D721Med (cell line): ENCODE results near the gene ADCY9.

Experiments used
- DNase-seq: peaks from one replicate; pipeline ENCODE4 v3.0.0; 2011; ENCODE audit warnings: low spot score; ENCODE audit not compliant: insufficient read length
- FAIRE-seq: peaks from 2 replicates; lab custom pipeline; 2011; peaks lifted over from hg19 to GRCh38; lab: Jason Lieb, UNC
- CTCF ChIP-seq: IDR thresholded peaks from 2 replicates; pipeline ENCODE4 v1.5.1; 2012; ENCODE audit warnings: mild to moderate bottlenecking, control low read depth; ENCODE audit not compliant: insufficient read depth; ENCODE audit errors: missing control alignments

Gene ADCY9

DNA sequence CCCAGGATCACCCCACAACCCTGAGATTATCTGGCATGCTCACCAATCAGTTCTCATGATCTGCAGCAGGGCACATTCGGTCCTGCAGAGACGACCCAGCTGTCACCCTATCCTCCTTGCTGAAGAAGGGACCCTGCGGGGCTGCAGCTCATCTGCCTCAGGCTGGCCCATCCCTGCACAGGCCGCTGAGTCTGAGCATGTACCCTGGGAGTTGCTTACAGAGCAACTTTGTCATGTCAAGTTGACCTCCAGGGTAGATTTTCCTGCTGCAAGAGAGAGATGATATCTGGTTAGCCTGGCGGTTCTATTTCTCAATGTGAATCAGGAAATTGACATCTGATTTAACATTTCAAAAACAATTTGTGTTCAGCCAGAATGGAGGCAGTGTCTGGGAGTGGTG, 36.0 kb upstream of the ADCY9 start:
- TF ChIP-seq CTCF = no peak
- DNase-seq (no peak), FAIRE-seq (no peak)

DNA sequence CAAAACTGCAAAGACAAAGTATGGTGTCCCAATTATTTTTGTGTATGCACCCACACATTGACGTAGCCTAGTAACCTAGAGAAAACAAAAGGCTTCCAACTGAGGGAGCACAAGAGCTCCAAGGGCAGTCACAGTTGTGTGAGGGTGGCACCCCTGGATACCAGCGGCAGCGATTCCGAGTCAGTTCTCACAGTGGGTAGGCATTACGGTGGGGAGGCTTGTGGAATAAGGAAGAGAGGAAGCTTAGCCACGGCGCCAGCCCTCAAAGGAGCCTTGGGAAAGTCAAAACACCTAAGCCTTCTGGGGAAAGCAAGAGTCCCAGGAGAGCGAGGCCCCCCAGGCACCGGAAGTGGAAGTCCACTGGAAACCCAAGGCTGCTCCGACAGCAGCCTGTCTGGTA, 31.0 kb upstream of the ADCY9 start:
- DNase-seq (no peak), FAIRE-seq (no peak)
- TF ChIP-seq CTCF = no peak

DNA sequence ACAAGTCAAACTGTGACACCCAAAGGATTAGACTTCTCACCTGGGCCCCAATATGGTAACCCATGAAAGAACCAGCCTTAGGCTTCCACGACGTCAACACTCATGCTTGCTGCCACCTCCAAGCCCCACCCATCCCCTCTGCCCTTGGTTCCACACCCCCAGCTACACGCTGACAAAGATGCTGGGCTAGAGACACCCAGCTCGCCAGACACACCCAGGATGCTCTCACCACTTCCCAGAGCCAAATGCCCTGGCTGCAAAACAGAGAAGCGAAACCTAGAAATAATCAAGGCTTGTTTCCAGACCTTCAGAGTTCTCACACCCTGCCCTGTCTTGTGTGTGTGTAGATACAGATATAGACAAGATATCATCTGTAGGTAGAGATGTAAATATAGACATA, 26.0 kb upstream of the ADCY9 start:
- FAIRE-seq = no peak
- no peak for DNase-seq
- no peak for TF ChIP-seq CTCF

DNA sequence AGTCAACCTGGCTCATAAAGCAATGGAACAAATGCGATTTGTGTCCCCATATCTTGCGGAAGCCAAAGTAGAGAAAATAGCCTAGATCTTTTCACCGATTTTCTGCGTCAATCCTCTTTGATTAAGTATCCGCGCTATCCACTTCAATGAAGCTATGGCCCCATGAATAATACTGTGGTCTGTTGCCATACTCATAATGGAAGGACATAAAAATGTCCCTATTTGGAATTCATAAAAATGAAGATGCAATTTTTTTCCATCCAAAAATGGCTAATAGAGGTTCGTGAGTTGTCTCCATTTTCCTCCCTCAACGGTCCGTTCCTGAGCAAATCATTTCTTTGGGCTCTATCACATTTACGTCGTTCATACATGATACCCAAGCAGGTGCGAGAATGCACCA, 25.4 kb upstream of the ADCY9 start:
- no peak for DNase-seq
- no peak for FAIRE-seq
- no peak for TF ChIP-seq CTCF

GRCh38 chr16:4140652-4141051, 24.4 kb upstream of the ADCY9 start:
- FAIRE-seq = no peak
- no peak for DNase-seq
- no peak for TF ChIP-seq CTCF

GRCh38 chr16:4139968-4140367, 23.7 kb upstream of the ADCY9 start:
- DNase-seq (no peak), FAIRE-seq (no peak)
- TF ChIP-seq CTCF = no peak

DNA sequence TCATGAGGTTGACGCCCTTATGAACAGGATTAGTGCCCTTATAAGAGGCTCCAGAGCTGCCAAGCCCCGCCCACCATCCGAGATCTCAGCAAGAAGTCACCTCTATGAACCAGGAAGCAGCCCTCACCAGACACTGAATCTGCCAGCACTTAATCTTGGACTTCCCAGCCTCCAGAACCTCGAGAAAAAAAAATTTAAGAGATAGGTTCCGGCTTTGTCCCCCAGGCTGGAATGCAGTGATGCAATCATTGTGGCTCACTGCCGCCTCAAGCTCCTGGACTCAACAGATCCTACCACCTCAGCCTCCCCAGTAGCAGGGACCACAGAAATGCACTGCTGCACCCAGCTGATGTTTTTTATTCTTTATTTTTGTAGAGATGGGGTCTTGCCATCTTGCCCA, 22.5 kb upstream of the ADCY9 start:
- DNase-seq = no peak
- TF ChIP-seq CTCF = no peak
- FAIRE-seq = no peak
